ENCODE data around the gene AMFR. TPM values are rescaled to one million over a fixed set of nuclear protein-coding genes. Genes with fewer than 3 reads are reported as not detected.
"Not testable (repeated sequence)": the region's sequence is repeated elsewhere in the genome, so short reads cannot be mapped to it uniquely, and the experiment has no call there.

Gene AMFR
- total RNA-seq, 1 experiment from 2014 or later, result 140 TPM

GRCh38 chr16:56388209-56388608, 37.1 kb downstream of the AMFR start:
- peaks cover 80% of the 10 kb centered on the region for H3K36me3 ChIP-seq
- DNase-seq, result no peak
- no peaks in the 10 kb centered on the region for H3K4me1 ChIP-seq
- peaks cover 8% of the 10 kb centered on the region for H3K9me3 ChIP-seq (replicated peaks)
- no peak overlapping the region for H3K4me3 ChIP-seq
- H3K27me3 ChIP-seq, result no peaks in the 10 kb centered on the region
- no peak overlapping the region for H3K27ac ChIP-seq

- peaks cover 79% of the 10 kb centered on the region for H3K36me3 ChIP-seq
Measured at GRCh38 chr16:56387396-56387795, 37.9 kb downstream of the AMFR start.

GRCh38 chr16:56384074-56384721, 41.1 kb downstream of the AMFR start:
- peaks cover 83% of the 10 kb centered on the region for H3K36me3 ChIP-seq
- DNase-seq, result no peak
- no peak overlapping the region for H3K4me3 ChIP-seq
- H3K27me3 ChIP-seq, result no peaks in the 10 kb centered on the region
- no peaks in the 10 kb centered on the region for H3K4me1 ChIP-seq
- H3K27ac ChIP-seq, result no peak overlapping the region
- H3K9me3 ChIP-seq (replicated peaks), result peaks cover 10% of the 10 kb centered on the region

More at GRCh38 chr16:56387396-56387795, 37.9 kb downstream of the AMFR start:
- Histone ChIP-seq H3K27ac (no peak overlapping the region), H3K4me3 (no peak overlapping the region), H3K27me3 (no peaks in the 10 kb centered on the region), H3K4me1 (no peaks in the 10 kb centered on the region), H3K9me3 (replicated peaks) (peaks cover 5% of the 10 kb centered on the region; the same call in 1 of the 2 replicates)
- DNase-seq, result no peak

- H3K27me3 ChIP-seq, result no peaks in the 10 kb centered on the region
- peaks cover 78% of the 10 kb centered on the region for H3K36me3 ChIP-seq
- H3K27ac ChIP-seq, result no peak overlapping the region
- no peak overlapping the region for H3K4me3 ChIP-seq
- no peak for DNase-seq
- peaks cover 10% of the 10 kb centered on the region for H3K9me3 ChIP-seq (replicated peaks)
- no peaks in the 10 kb centered on the region for H3K4me1 ChIP-seq
Measured at GRCh38 chr16:56382901-56383355, 42.4 kb downstream of the AMFR start.

- peaks cover 73% of the 10 kb centered on the region for H3K36me3 ChIP-seq
Measured at GRCh38 chr16:56382459-56382858, 42.9 kb downstream of the AMFR start.

GRCh38 chr16:56380778-56381485, 44.4 kb downstream of the AMFR start:
- H3K4me1 ChIP-seq; DNase-seq; H3K9me3 ChIP-seq (replicated peaks); H3K4me3 ChIP-seq; H3K27ac ChIP-seq; H3K27me3 ChIP-seq: not testable (repeated sequence)
- peaks cover 66% of the 10 kb centered on the region for H3K36me3 ChIP-seq

More at GRCh38 chr16:56382459-56382858, 42.9 kb downstream of the AMFR start:
- Histone ChIP-seq H3K4me3 (no peak overlapping the region), H3K9me3 (replicated peaks) (peaks cover 10% of the 10 kb centered on the region), H3K27ac (no peak overlapping the region), H3K4me1 (no peaks in the 10 kb centered on the region), H3K27me3 (no peaks in the 10 kb centered on the region)
- DNase-seq, result no peak

GRCh38 chr16:56379044-56379443, 46.3 kb downstream of the AMFR start:
- H3K27ac ChIP-seq; H3K9me3 ChIP-seq (replicated peaks); H3K4me1 ChIP-seq; DNase-seq; H3K4me3 ChIP-seq; H3K27me3 ChIP-seq: not testable (repeated sequence)
- peaks cover 50% of the 10 kb centered on the region for H3K36me3 ChIP-seq

- DNase-seq; H3K27me3 ChIP-seq; H3K4me3 ChIP-seq; H3K27ac ChIP-seq; H3K9me3 ChIP-seq (replicated peaks); H3K4me1 ChIP-seq: not testable (repeated sequence)
- peaks cover 22% of the 10 kb centered on the region for H3K36me3 ChIP-seq
Measured at GRCh38 chr16:56375792-56376191, 49.6 kb downstream of the AMFR start.

GRCh38 chr16:56373003-56373402, 52.3 kb downstream of the AMFR start:
- no peak overlapping the region for H3K27ac ChIP-seq
- H3K4me1 ChIP-seq, result peaks cover 4% of the 10 kb centered on the region; the same call in 1 of the 2 replicates
- DNase-seq, result peak in 1 of 2 experiments; percentile 26
- no peaks in the 10 kb centered on the region for H3K9me3 ChIP-seq (replicated peaks)
- peaks cover 17% of the 10 kb centered on the region for H3K36me3 ChIP-seq
- H3K4me3 ChIP-seq, result no peak overlapping the region
- no peaks in the 10 kb centered on the region for H3K27me3 ChIP-seq

GRCh38 chr16:56372013-56372634, 53.2 kb downstream of the AMFR start:
- H3K9me3 ChIP-seq (replicated peaks), result no peaks in the 10 kb centered on the region
- no peak overlapping the region for H3K4me3 ChIP-seq
- H3K27me3 ChIP-seq, result no peaks in the 10 kb centered on the region
- peaks cover 19% of the 10 kb centered on the region for H3K36me3 ChIP-seq
- H3K27ac ChIP-seq, result no peak overlapping the region
- peaks cover 4% of the 10 kb centered on the region; the same call in 1 of the 2 replicates for H3K4me1 ChIP-seq
- no peak for DNase-seq

- H3K36me3 ChIP-seq, result peaks cover 19% of the 10 kb centered on the region
Measured at GRCh38 chr16:56371660-56371937, 53.7 kb downstream of the AMFR start.

GRCh38 chr16:56370875-56371659, 54.3 kb downstream of the AMFR start:
- no peak overlapping the region for H3K27ac ChIP-seq
- H3K4me1 ChIP-seq, result peaks cover 4% of the 10 kb centered on the region; the same call in 1 of the 2 replicates
- DNase-seq, result no peak

More at GRCh38 chr16:56371660-56371937, 53.7 kb downstream of the AMFR start:
- Histone ChIP-seq H3K27me3 (no peaks in the 10 kb centered on the region), H3K27ac (no peak overlapping the region), H3K4me3 (no peak overlapping the region), H3K4me1 (peaks cover 4% of the 10 kb centered on the region; the same call in 1 of the 2 replicates), H3K9me3 (replicated peaks) (no peaks in the 10 kb centered on the region)
- no peak for DNase-seq

GRCh38 chr16:56370185-56370874, 55.0 kb downstream of the AMFR start:
- peaks cover 4% of the 10 kb centered on the region; the same call in 1 of the 2 replicates for H3K4me1 ChIP-seq
- no peaks in the 10 kb centered on the region for H3K27me3 ChIP-seq
- peaks cover 23% of the 10 kb centered on the region for H3K36me3 ChIP-seq
- DNase-seq, result no peak
- no peak overlapping the region for H3K4me3 ChIP-seq
- H3K9me3 ChIP-seq (replicated peaks), result no peaks in the 10 kb centered on the region
- H3K27ac ChIP-seq, result no peak overlapping the region

More at GRCh38 chr16:56370875-56371659, 54.3 kb downstream of the AMFR start:
- no peaks in the 10 kb centered on the region for H3K27me3 ChIP-seq
- H3K9me3 ChIP-seq (replicated peaks), result no peaks in the 10 kb centered on the region
- H3K36me3 ChIP-seq, result peaks cover 19% of the 10 kb centered on the region
- H3K4me3 ChIP-seq, result no peak overlapping the region

GRCh38 chr16:56369202-56369601, 56.1 kb downstream of the AMFR start:
- no peak overlapping the region for H3K27ac ChIP-seq

More at GRCh38 chr16:56369202-56369601, 56.1 kb downstream of the AMFR start:
- Histone ChIP-seq H3K9me3 (replicated peaks) (no peaks in the 10 kb centered on the region), H3K4me3 (no peak overlapping the region), H3K4me1 (peaks cover 4% of the 10 kb centered on the region; the same call in 1 of the 2 replicates), H3K36me3 (peaks cover 29% of the 10 kb centered on the region), H3K27me3 (no peaks in the 10 kb centered on the region)
- DNase-seq, result no peak
